Stomach (tissue), 4 donors: Measurements from ENCODE around the gene ALDH7A1.

ENCODE experiments used
- CTCF ChIP-seq, 7 experiments: fragments of 450-650 bp in 4 of 7; fragments of 200-600 bp in 3 of 7; sonication (generic) in 3 of 7; IDR thresholded peaks; one replicate each; pipeline ENCODE4 v1.5.1; 2016 to 2019; ENCODE audit warnings: antibody characterized with exemption in 7 of 7, control low read depth in 2 of 7, mild to moderate bottlenecking in 1 of 7
- EP300 ChIP-seq: sonication (generic); formaldehyde crosslinking; IDR thresholded peaks from one replicate; pipeline ENCODE4 v1.6.1; 2017; ENCODE audit warnings: antibody characterized with exemption
- POLR2A ChIP-seq, 4 donors: fragments of 450-650 bp; IDR thresholded peaks; one replicate each; pipeline ENCODE4 v1.6.1; 2016; ENCODE audit warnings: antibody characterized with exemption in 4 of 4, control low read depth in 2 of 4, mild to moderate bottlenecking in 1 of 4, moderate library complexity in 1 of 4

GRCh38 chr5:126610160-126610559 is 15.1 kb upstream of the ALDH7A1 start:
- TF ChIP-seq POLR2A (IDR thresholded peaks at IDR 0.05) = no peak
- TF ChIP-seq CTCF (IDR thresholded peaks at IDR 0.05) = no peak
- no peak for TF ChIP-seq EP300
